IMR-90 (cell line): ENCODE data around the gene HAVCR1. TPM values are rescaled to one million over a fixed set of nuclear protein-coding genes. Genes with fewer than 3 reads are reported as not detected.

Experiments used
- ATAC-seq: fragments of 200-7000 bp; cut with Tn5 transposase; 2 replicates; pipeline ENCODE4 v1.9.1; 2020; ENCODE audit warnings: low read depth, mild to moderate bottlenecking, moderate library complexity
- BruUV-seq: library from RNA; stranded (reverse); fragments of 400-500 nt; replicated peaks from 2 replicates; lab custom pipeline; 2021; lab: Mats Ljungman, UMichigan
- CTCF ChIA-PET: fragments of 300-600 bp; formaldehyde crosslinking; extraction: SDS; loops from one replicate; lab custom pipeline; 2021; ENCODE audit warnings: antibody characterized with exemption; lab: Yijun Ruan, JAX
- POLR2A ChIA-PET: fragments of 300-600 bp; sonication (Branson Sonifier 250); formaldehyde crosslinking; loops from one replicate; lab custom pipeline; 2022; ENCODE audit warnings: antibody characterized with exemption; ENCODE audit not compliant: unreplicated experiment; lab: Charles Lee
- DNase-seq: peaks from one replicate; pipeline ENCODE4 v3.0.0; 2013
- H2AFZ ChIP-seq: replicated peaks from 2 replicates; pipeline ENCODE3; 2013; ENCODE audit warnings: low read length, mild to moderate bottlenecking; ENCODE audit not compliant: poor library complexity
- H2AK5ac ChIP-seq: 2 replicates; pipeline ENCODE4 v1.6.1; 2013; ENCODE audit warnings: low read depth, low read length, inconsistent platforms
- H2AK9ac ChIP-seq: replicated peaks from 2 replicates; pipeline ENCODE3; 2013; ENCODE audit warnings: mild to moderate bottlenecking, low read depth, low read length, moderate library complexity; ENCODE audit not compliant: poor library complexity
- H2BK120ac ChIP-seq: 2 replicates; pipeline ENCODE4 v1.6.1; 2013; ENCODE audit warnings: low read depth, low read length, inconsistent platforms
- H2BK15ac ChIP-seq: 3 replicates; pipeline ENCODE4 v1.6.1; 2013; ENCODE audit warnings: low read depth, low read length, inconsistent platforms
- H2BK20ac ChIP-seq: 2 replicates; pipeline ENCODE4 v1.6.1; 2013; ENCODE audit warnings: low read depth, mild to moderate bottlenecking, inconsistent platforms, low read length, moderate library complexity
- H2BK5ac ChIP-seq: 2 replicates; pipeline ENCODE4 v1.6.1; 2013; ENCODE audit warnings: mild to moderate bottlenecking, low read depth, low read length, inconsistent platforms; ENCODE audit not compliant: poor library complexity, severe bottlenecking
- H3K14ac ChIP-seq: replicated peaks from 2 replicates; pipeline ENCODE4 v1.6.1; 2013; ENCODE audit warnings: low read depth, low read length, inconsistent platforms
- H3K18ac ChIP-seq: 2 replicates; pipeline ENCODE4 v1.6.1; 2013; ENCODE audit warnings: low read depth, low read length, control low read depth
- H3K23ac ChIP-seq: 2 replicates; pipeline ENCODE4 v1.6.1; 2013; ENCODE audit warnings: low read depth, low read length, inconsistent platforms
- H3K27ac ChIP-seq: 2 replicates; pipeline ENCODE4 v1.5.1; 2013; ENCODE audit warnings: mild to moderate bottlenecking, control low read depth, low read length; ENCODE audit not compliant: insufficient read depth
- H3K27me3 ChIP-seq: 2 replicates; pipeline ENCODE4 v1.6.1; 2013; ENCODE audit warnings: low read length; ENCODE audit not compliant: control insufficient read depth, insufficient read depth
- H3K36me3 ChIP-seq: 2 replicates; pipeline ENCODE4 v1.6.1; 2013; ENCODE audit warnings: low read length, mixed read lengths; ENCODE audit not compliant: control insufficient read depth, insufficient read depth
- H3K4ac ChIP-seq: 2 replicates; pipeline ENCODE4 v1.6.1; 2013; ENCODE audit warnings: low read depth, low read length, inconsistent platforms
- H3K4me1 ChIP-seq: 2 replicates; pipeline ENCODE4 v1.6.1; 2013; ENCODE audit warnings: low read length, mixed read lengths; ENCODE audit not compliant: control insufficient read depth, insufficient read depth
- H3K4me2 ChIP-seq: 2 replicates; pipeline ENCODE4 v1.6.1; 2013; ENCODE audit warnings: low read depth, mild to moderate bottlenecking, control low read depth, low read length, moderate library complexity
- H3K4me3 ChIP-seq: 2 replicates; pipeline ENCODE4 v1.5.1; 2013; ENCODE audit warnings: low read depth, mild to moderate bottlenecking, control low read depth, low read length, moderate library complexity; ENCODE audit not compliant: insufficient read depth
- H3K56ac ChIP-seq: 2 replicates; pipeline ENCODE4 v1.6.1; 2013; ENCODE audit warnings: low read length, inconsistent platforms; ENCODE audit not compliant: insufficient read depth; ENCODE audit errors: extremely low read depth
- H3K79me1 ChIP-seq, 2 experiments: 2 replicates each; pipeline ENCODE4 v1.6.1; 2013; ENCODE audit warnings: low read length in 2 of 2, inconsistent platforms in 1 of 2, low read depth in 1 of 2
- H3K9ac ChIP-seq: 2 replicates; pipeline ENCODE4 v1.6.1; 2013; ENCODE audit warnings: low read depth, low read length, control low read depth
- H3K9me1 ChIP-seq: 2 replicates; pipeline ENCODE4 v1.6.1; 2013; ENCODE audit warnings: low read length, inconsistent platforms; ENCODE audit not compliant: insufficient read depth
- H3K9me3 ChIP-seq: 2 replicates; pipeline ENCODE4 v1.6.1; 2013; ENCODE audit warnings: low read length; ENCODE audit not compliant: control insufficient read depth, insufficient read depth
- H4K20me1 ChIP-seq: 2 replicates; pipeline ENCODE4 v1.6.1; 2013; ENCODE audit warnings: low read length, inconsistent platforms; ENCODE audit not compliant: insufficient read depth
- H4K5ac ChIP-seq: 2 replicates; pipeline ENCODE4 v1.6.1; 2013; ENCODE audit warnings: mild to moderate bottlenecking, low read depth, low read length, control low read depth
- H4K8ac ChIP-seq, 2 experiments: 2 replicates each; pipeline ENCODE4 v1.6.1; 2013; ENCODE audit warnings: low read depth in 2 of 2, low read length in 2 of 2, control low read depth in 1 of 2, inconsistent platforms in 1 of 2
- H4K91ac ChIP-seq: 2 replicates; pipeline ENCODE4 v1.6.1; 2013; ENCODE audit warnings: low read depth, low read length, inconsistent platforms; ENCODE audit not compliant: insufficient read depth
- CHD1 ChIP-seq: IDR thresholded peaks from 2 replicates; pipeline ENCODE4 v1.6.1; 2012; ENCODE audit warnings: low read depth, low read length, improper control_type of control experiment
- FOS ChIP-seq: fragments of 150-350 bp; IDR thresholded peaks from 2 replicates; pipeline ENCODE4 v1.6.1; 2016; ENCODE audit warnings: low read depth, low read length
- MAFK ChIP-seq: IDR thresholded peaks from 2 replicates; pipeline ENCODE4 v1.6.1; 2012; ENCODE audit warnings: low read depth, low read length, improper control_type of control experiment
- MAZ ChIP-seq: IDR thresholded peaks from 2 replicates; pipeline ENCODE4 v1.6.1; 2012; ENCODE audit warnings: low read depth, mild to moderate bottlenecking, low read length, improper control_type of control experiment, moderate library complexity, borderline replicate concordance
- MXI1 ChIP-seq: IDR thresholded peaks from 2 replicates; pipeline ENCODE4 v1.6.1; 2012; ENCODE audit warnings: low read depth, mild to moderate bottlenecking, low read length, moderate library complexity, borderline replicate concordance
- NFE2L2 ChIP-seq: fragments of 150-350 bp; IDR thresholded peaks from 2 replicates; pipeline ENCODE4 v1.6.1; 2016; ENCODE audit warnings: low read depth, mild to moderate bottlenecking, low read length
- POLR2A ChIP-seq: IDR thresholded peaks from 2 replicates; pipeline ENCODE4 v1.6.1; 2012; ENCODE audit warnings: mild to moderate bottlenecking, low read depth, low read length
- RAD21 ChIP-seq: IDR thresholded peaks from 2 replicates; pipeline ENCODE4 v1.6.1; 2012; ENCODE audit warnings: low read length, improper control_type of control experiment
- RCOR1 ChIP-seq: IDR thresholded peaks from 2 replicates; pipeline ENCODE4 v1.6.1; 2012; ENCODE audit warnings: mild to moderate bottlenecking, low read length, improper control_type of control experiment; ENCODE audit not compliant: insufficient replicate concordance
- RFX5 ChIP-seq: IDR thresholded peaks from 2 replicates; pipeline ENCODE4 v1.8.0; 2012; ENCODE audit warnings: low read depth, mild to moderate bottlenecking, low read length, moderate library complexity
- SMC3 ChIP-seq: fragments of 150-350 bp; IDR thresholded peaks from 2 replicates; pipeline ENCODE4 v1.6.1; 2016; ENCODE audit warnings: low read depth, mild to moderate bottlenecking, antibody characterized with exemption, low read length, moderate library complexity
- USF2 ChIP-seq: fragments of 150-350 bp; IDR thresholded peaks from 2 replicates; pipeline ENCODE4 v1.6.1; 2017; ENCODE audit warnings: mild to moderate bottlenecking, antibody characterized with exemption, low read length, low read depth
- WGBS, 2 experiments: methylation state at CpG; one replicate each; pipeline versions ENCODE4 v1.1.5 to v1.1.7; 2013; ENCODE audit warnings: missing lambda C conversion rate in 2 of 2; ENCODE audit not compliant: insufficient read length in 1 of 2; ENCODE audit errors: extremely low coverage in 2 of 2; 5-methylcytosine and 5-hydroxymethylcytosine counted together
- dilution Hi-C: fragments of 300-500 bp; cut with HindIII; formaldehyde crosslinking; loops from one replicate; pipeline ENCODE4 v1.14.3; 2018; ENCODE audit warnings: low sequenced_read_pairs; ENCODE audit not compliant: unreplicated experiment
- in situ Hi-C: fragments of 300-500 bp; cut with MboI; formaldehyde crosslinking; loops from 3 replicates; pipeline ENCODE4 v1.14.3; 2019; ENCODE audit warnings: low sequenced_read_pairs, inconsistent platforms, mixed read lengths
- intact Hi-C: fragments of 100-400 bp; cut with micrococcal nuclease; formaldehyde crosslinking; loops from 2 replicates; pipeline ENCODE4 v1.10.0; 2022
- polyA plus RNA-seq, 3 experiments: library from polyadenylated mRNA; depleted of rRNA; stranded (reverse); fragments of >200 nt; gene quantifications; 2 replicates each; pipeline ENCODE4 v1.2.3, GENCODE V29; 2012; ENCODE audit warnings: low replicate concordance in 1 of 3
- total RNA-seq: library from RNA; depleted of rRNA; stranded (reverse); fragments of >200 nt; gene quantifications from 2 replicates; pipeline ENCODE4 v1.2.3, GENCODE V29; 2012
- TF ChIP-seq, protein P1 (sequence below): fragments of 150-350 bp; IDR thresholded peaks from 2 replicates; pipeline ENCODE4 v1.6.1; 2016; ENCODE audit warnings: low read depth, mild to moderate bottlenecking, low read length, moderate library complexity, borderline replicate concordance
- TF ChIP-seq, protein P2 (sequence below): conservative IDR thresholded peaks from 2 replicates; pipeline ENCODE4 v1.5.1; 2012; ENCODE audit warnings: mild to moderate bottlenecking, low read depth, low read length, improper control_type of control experiment

Gene HAVCR1
- total and polyA plus RNA-seq, 2 of the 4 experiments (the other 2 are of a cell fraction): not detected

- TF ChIP-seq NFE2L2: no peak
- no peak for TF ChIP-seq RCOR1
- no peak for TF ChIP-seq USF2
- TF ChIP-seq MXI1: no peak
- no peak for TF ChIP-seq SMC3
- TF ChIP-seq RAD21: no peak
- no peak for TF ChIP-seq MAZ
- TF ChIP-seq, protein P1, sequence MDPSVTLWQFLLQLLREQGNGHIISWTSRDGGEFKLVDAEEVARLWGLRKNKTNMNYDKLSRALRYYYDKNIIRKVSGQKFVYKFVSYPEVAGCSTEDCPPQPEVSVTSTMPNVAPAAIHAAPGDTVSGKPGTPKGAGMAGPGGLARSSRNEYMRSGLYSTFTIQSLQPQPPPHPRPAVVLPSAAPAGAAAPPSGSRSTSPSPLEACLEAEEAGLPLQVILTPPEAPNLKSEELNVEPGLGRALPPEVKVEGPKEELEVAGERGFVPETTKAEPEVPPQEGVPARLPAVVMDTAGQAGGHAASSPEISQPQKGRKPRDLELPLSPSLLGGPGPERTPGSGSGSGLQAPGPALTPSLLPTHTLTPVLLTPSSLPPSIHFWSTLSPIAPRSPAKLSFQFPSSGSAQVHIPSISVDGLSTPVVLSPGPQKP: no peak
- TF ChIP-seq, protein P2, sequence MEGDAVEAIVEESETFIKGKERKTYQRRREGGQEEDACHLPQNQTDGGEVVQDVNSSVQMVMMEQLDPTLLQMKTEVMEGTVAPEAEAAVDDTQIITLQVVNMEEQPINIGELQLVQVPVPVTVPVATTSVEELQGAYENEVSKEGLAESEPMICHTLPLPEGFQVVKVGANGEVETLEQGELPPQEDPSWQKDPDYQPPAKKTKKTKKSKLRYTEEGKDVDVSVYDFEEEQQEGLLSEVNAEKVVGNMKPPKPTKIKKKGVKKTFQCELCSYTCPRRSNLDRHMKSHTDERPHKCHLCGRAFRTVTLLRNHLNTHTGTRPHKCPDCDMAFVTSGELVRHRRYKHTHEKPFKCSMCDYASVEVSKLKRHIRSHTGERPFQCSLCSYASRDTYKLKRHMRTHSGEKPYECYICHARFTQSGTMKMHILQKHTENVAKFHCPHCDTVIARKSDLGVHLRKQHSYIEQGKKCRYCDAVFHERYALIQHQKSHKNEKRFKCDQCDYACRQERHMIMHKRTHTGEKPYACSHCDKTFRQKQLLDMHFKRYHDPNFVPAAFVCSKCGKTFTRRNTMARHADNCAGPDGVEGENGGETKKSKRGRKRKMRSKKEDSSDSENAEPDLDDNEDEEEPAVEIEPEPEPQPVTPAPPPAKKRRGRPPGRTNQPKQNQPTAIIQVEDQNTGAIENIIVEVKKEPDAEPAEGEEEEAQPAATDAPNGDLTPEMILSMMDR: no peak
- TF ChIP-seq FOS: no peak
- no peak for TF ChIP-seq POLR2A
- TF ChIP-seq CHD1: no peak
- no peak for TF ChIP-seq MAFK
- no peak for TF ChIP-seq RFX5
- WGBS, 2 experiments: no CpG with 5 or more reads among the region's 3 CpGs
- Histone ChIP-seq H4K5ac (no peak overlapping the region), H3K23ac (no peak overlapping the region), H3K9me3 (no peaks in the 10 kb centered on the region), H4K91ac (no peak overlapping the region), H3K27ac (no peak overlapping the region), H2AFZ (no peak overlapping the region), H3K56ac (no peak overlapping the region), H3K4me2 (no peak overlapping the region), H3K4ac (no peak overlapping the region), H3K14ac (no peak overlapping the region), H2BK120ac (no peak overlapping the region), H3K9ac (no peak overlapping the region), H3K79me1 (no peaks in the 10 kb centered on the region), H3K4me3 (no peak overlapping the region), H4K20me1 (no peaks in the 10 kb centered on the region), H2AK5ac (no peak overlapping the region), H3K27me3 (no peaks in the 10 kb centered on the region), H2AK9ac (no peak overlapping the region), H2BK20ac (no peak overlapping the region), H3K9me1 (no peaks in the 10 kb centered on the region), H2BK15ac (no peak overlapping the region), H3K18ac (no peak overlapping the region), H2BK5ac (no peak overlapping the region), H3K36me3 (no peaks in the 10 kb centered on the region), H4K8ac (no peak overlapping the region), H3K4me1 (no peaks in the 10 kb centered on the region)
- no TSS peak for BruUV-seq
- no peak for ATAC-seq
- ChIA-PET POLR2A (no interaction called here), CTCF (no interaction called here)
- in situ Hi-C loops (no loop called here), dilution Hi-C loops (no loop called here), intact Hi-C loops (no loop called here)
- no peak for DNase-seq
Observed at GRCh38 chr5:157030692-157031091, 28.2 kb downstream of the HAVCR1 start.
